ENCODE results near the gene ITGAE.
"Not testable (repeated sequence)": the region's sequence is repeated elsewhere in the genome, so short reads cannot be mapped to it uniquely, and the experiment has no call there.

ITGAE gene

GRCh38 chr17:3723556-3724377 lies 77.2 kb downstream of the ITGAE start, which contains the start of gene HASPIN:
HASPIN (plus strand) TSS chr17:3723903; CDS start chr17:3723936, 33 bp downstream.
- peak; percentile 93 for DNase-seq

GRCh38 chr17:3723188-3723555 lies 77.8 kb downstream of the ITGAE start:
- no peak for DNase-seq

GRCh38 chr17:3722716-3723115 lies 78.3 kb downstream of the ITGAE start:
- DNase-seq = no peak

GRCh38 chr17:3719265-3719664 lies 81.7 kb downstream of the ITGAE start:
- DNase-seq = no peak

GRCh38 chr17:3718201-3718600 lies 82.8 kb downstream of the ITGAE start:
- no peak for DNase-seq

GRCh38 chr17:3715296-3715695 lies 85.7 kb downstream of the ITGAE start:
- no peak for DNase-seq

GRCh38 chr17:3712811-3713463 lies 88.1 kb downstream of the ITGAE start:
- peak; percentile 25 for DNase-seq

- peak; percentile 90 for DNase-seq
Measured at GRCh38 chr17:3710951-3711383, 90.0 kb downstream of the ITGAE start.

- no peak for DNase-seq
Measured at GRCh38 chr17:3708366-3708765, 92.6 kb downstream of the ITGAE start.

GRCh38 chr17:3705718-3705984 lies 95.3 kb downstream of the ITGAE start:
- DNase-seq = not testable (repeated sequence)

- no peak for DNase-seq
Measured at GRCh38 chr17:3704931-3705717, 95.9 kb downstream of the ITGAE start.

- DNase-seq = not testable (repeated sequence)
Measured at GRCh38 chr17:3702041-3702539, 98.9 kb downstream of the ITGAE start.

- DNase-seq = no peak
Measured at GRCh38 chr17:3699951-3700350, 101.0 kb downstream of the ITGAE start.

GRCh38 chr17:3698139-3698538 lies 102.8 kb downstream of the ITGAE start:
- DNase-seq = no peak

GRCh38 chr17:3697103-3697476 lies 103.9 kb downstream of the ITGAE start:
- DNase-seq = no peak

- DNase-seq = peak; percentile 57
Measured at GRCh38 chr17:3695723-3696411, 105.1 kb downstream of the ITGAE start, which contains the start of gene P2RX5. P2RX5 (minus strand) TSS chr17:3696155; CDS start chr17:3696005, 150 bp downstream.

- no peak for DNase-seq
Measured at GRCh38 chr17:3695129-3695722, 105.8 kb downstream of the ITGAE start.

GRCh38 chr17:3693829-3694231 lies 107.2 kb downstream of the ITGAE start:
- peak; percentile 45 for DNase-seq

- DNase-seq = no peak
Measured at GRCh38 chr17:3693141-3693540, 107.8 kb downstream of the ITGAE start.

- DNase-seq = no peak
Measured at GRCh38 chr17:3692346-3692745, 108.6 kb downstream of the ITGAE start.

GRCh38 chr17:3691617-3692067 lies 109.3 kb downstream of the ITGAE start:
- DNase-seq = no peak

GRCh38 chr17:3690094-3690715 lies 110.8 kb downstream of the ITGAE start:
- DNase-seq = no peak

Measured in CD4-positive, alpha-beta T cell treated with Interleukin-12 subunit alpha and Interleukin-12 subunit beta, for 1 hour (primary cell).